HFFc6 (cell line): ENCODE measurements around the gene ASTN2. TPM values are rescaled to one million over a fixed set of nuclear protein-coding genes. Genes with fewer than 3 reads are reported as not detected.

Experiments
- DNase-seq: peaks from one replicate; pipeline ENCODE4 v3.0.0-alpha.2; 2018
- H3K27ac Mint-ChIP-seq: 2 replicates; pipeline ENCODE4 v1.8.0; 2020; ENCODE audit warnings: mild to moderate bottlenecking, mixed read lengths
- H3K27me3 Mint-ChIP-seq: 2 replicates; pipeline ENCODE4 v1.8.0; 2021; ENCODE audit warnings: mild to moderate bottlenecking, moderate library complexity, mixed read lengths; ENCODE audit not compliant: insufficient read depth
- H3K36me3 Mint-ChIP-seq: 2 replicates; pipeline ENCODE4 v1.8.0; 2021; ENCODE audit warnings: low read depth, mixed read lengths
- H3K4me1 Mint-ChIP-seq: 2 replicates; pipeline ENCODE4 v1.8.0; 2020; ENCODE audit warnings: low read depth, mixed read lengths
- H3K4me3 Mint-ChIP-seq: 2 replicates; pipeline ENCODE4 v1.8.0; 2020; ENCODE audit warnings: mild to moderate bottlenecking, moderate library complexity, mixed read lengths
- H3K9me3 Mint-ChIP-seq: 2 replicates; pipeline ENCODE4 v1.8.0; 2020; ENCODE audit warnings: mild to moderate bottlenecking, mixed read lengths
- CTCF ChIP-seq: fragments of 200-600 bp; sonication (generic); IDR thresholded peaks from 2 replicates; pipeline ENCODE4 v1.5.0; 2021; ENCODE audit warnings: antibody characterized with exemption, mild to moderate bottlenecking
- total RNA-seq, 6 experiments: library from RNA; stranded (reverse); fragmentation: NEBNext Ultra II Directional; extraction: Animal tissue kit (Norgen Biotek cat#: 25700); gene quantifications; 2 replicates in 1 of 6; 3 replicates in 5 of 6; pipeline ENCODE4 v1.2.3, GENCODE V29; 2021

Gene ASTN2
- total RNA-seq, 6 experiments from 2014 or later, result 7.3 to 9.7 (median 8.3) TPM

GRCh38 chr9:116873937-116874914 lies 540.6 kb downstream of the ASTN2 start:
- peaks cover 22% of the 10 kb centered on the region for H3K9me3 Mint-ChIP-seq
- no peak for TF ChIP-seq CTCF
- H3K4me1 Mint-ChIP-seq, result no peaks in the 10 kb centered on the region
- no peak overlapping the region for H3K4me3 Mint-ChIP-seq
- 0 out of 2 replicates have a peak, but pooled peaks cover 8% of the 10 kb centered on the region for H3K36me3 Mint-ChIP-seq
- no peaks in the 10 kb centered on the region for H3K27me3 Mint-ChIP-seq
- DNase-seq, result no peak
- no peak overlapping the region for H3K27ac Mint-ChIP-seq

DNA sequence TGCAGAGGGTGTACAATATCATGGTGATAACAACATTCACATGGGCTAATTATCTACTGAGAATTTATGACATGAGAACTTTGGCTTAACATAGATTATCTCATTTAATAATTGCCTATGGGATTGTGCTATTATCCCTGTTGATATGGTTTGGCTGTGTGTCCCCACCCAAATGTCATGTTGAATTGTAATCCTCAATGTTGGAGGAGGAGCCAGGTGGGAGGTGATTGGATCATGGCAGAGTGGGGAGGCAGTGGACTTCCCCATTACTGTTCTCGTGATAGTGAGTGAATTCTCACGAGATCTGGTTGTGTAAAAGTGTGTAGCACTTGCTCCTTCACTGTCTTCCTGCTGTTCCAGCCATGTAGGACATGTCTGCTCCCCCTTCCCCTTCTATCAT lies 541.4 kb downstream of the ASTN2 start:
- 0 out of 2 replicates have a peak, but pooled peaks cover 8% of the 10 kb centered on the region for H3K36me3 Mint-ChIP-seq
- H3K4me3 Mint-ChIP-seq, result no peak overlapping the region
- no peaks in the 10 kb centered on the region for H3K27me3 Mint-ChIP-seq
- no peak for TF ChIP-seq CTCF
- H3K27ac Mint-ChIP-seq, result no peak overlapping the region
- DNase-seq, result no peak
- peaks cover 19% of the 10 kb centered on the region for H3K9me3 Mint-ChIP-seq
- no peaks in the 10 kb centered on the region for H3K4me1 Mint-ChIP-seq

GRCh38 chr9:116870566-116870965 lies 544.3 kb downstream of the ASTN2 start:
- no peaks in the 10 kb centered on the region for H3K27me3 Mint-ChIP-seq
- no peak for TF ChIP-seq CTCF
- no peaks in the 10 kb centered on the region for H3K36me3 Mint-ChIP-seq
- H3K4me3 Mint-ChIP-seq, result no peak overlapping the region
- no peaks in the 10 kb centered on the region for H3K4me1 Mint-ChIP-seq
- no peak for DNase-seq
- H3K9me3 Mint-ChIP-seq, result no peaks in the 10 kb centered on the region; the same call in 1 of the 2 replicates
- H3K27ac Mint-ChIP-seq, result no peak overlapping the region

DNA sequence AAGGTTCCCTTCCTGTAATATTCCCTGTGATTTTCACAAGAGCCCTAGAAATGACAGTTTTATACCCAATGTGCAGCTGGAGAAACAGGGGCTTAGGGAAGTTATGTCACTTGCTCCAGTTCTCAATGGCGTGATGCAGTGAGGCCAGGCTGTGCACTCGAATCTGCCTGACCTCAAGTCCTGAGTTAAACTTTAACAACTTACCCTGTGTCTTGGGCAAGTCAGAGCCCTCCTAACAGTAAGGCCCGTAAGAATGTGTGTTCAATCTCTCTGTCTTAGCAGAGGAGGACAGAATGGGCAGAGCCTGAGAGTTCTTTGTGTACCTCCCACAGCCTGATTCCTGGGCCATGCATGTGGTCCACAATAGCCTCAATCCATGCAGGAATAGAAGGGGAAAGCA lies 546.7 kb downstream of the ASTN2 start:
- Mint-ChIP-seq H3K27ac (no peak overlapping the region), H3K9me3 (no peaks in the 10 kb centered on the region; the same call in 1 of the 2 replicates), H3K4me3 (no peak overlapping the region), H3K27me3 (no peaks in the 10 kb centered on the region), H3K4me1 (no peaks in the 10 kb centered on the region), H3K36me3 (no peaks in the 10 kb centered on the region)
- no peak for TF ChIP-seq CTCF
- DNase-seq, result no peak

DNA sequence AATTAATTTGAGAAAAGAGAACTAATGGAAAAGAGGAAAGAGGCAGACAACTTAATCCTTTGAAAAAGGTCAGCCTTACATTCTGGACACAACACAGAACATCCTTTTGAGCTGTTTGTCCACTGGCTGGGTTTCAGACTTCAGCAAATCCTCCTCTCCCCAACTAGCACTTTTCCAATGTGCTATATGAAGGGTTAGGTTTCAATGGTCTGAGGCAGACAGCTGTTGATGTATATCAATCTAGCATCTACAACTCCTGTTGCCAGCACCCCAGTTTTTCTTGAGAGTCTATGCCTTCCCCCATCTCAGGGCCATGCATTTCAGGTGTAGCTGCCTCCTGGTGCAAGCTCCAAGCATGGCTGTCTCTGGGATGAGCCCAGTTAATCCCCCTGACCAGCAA lies 553.5 kb downstream of the ASTN2 start:
- Mint-ChIP-seq H3K36me3 (no peaks in the 10 kb centered on the region), H3K9me3 (no peaks in the 10 kb centered on the region)
- no peak for DNase-seq

More for the DNA sequence above, 553.5 kb downstream of the ASTN2 start:
- peaks cover 3% of the 10 kb centered on the region; the same call in 1 of the 2 replicates for H3K27me3 Mint-ChIP-seq
- no peaks in the 10 kb centered on the region for H3K4me1 Mint-ChIP-seq
- no peak for TF ChIP-seq CTCF
- H3K27ac Mint-ChIP-seq, result no peak overlapping the region
- no peak overlapping the region for H3K4me3 Mint-ChIP-seq
